ENCODE data around the gene CADPS2. TPM values are rescaled to one million over a fixed set of nuclear protein-coding genes. Genes with fewer than 3 reads are reported as not detected.

The CADPS2 gene
- total and polyA plus RNA-seq, 5 donors from 2014 or later: 0.07 TPM; not detected in 4

- DNase-seq: no peak
- Mint-ChIP-seq H3K4me3 (no peak overlapping the region), H3K9me3 (peaks cover 0 to 4% (median 2%) of the 10 kb centered on the region in 7 donors), H3K36me3 (no peaks in the 10 kb centered on the region), H3K4me1 (no peaks in the 10 kb centered on the region), H3K27ac (no peak overlapping the region), H3K27me3 (no peaks in the 10 kb centered on the region)
- no peak for ATAC-seq (ENCODE audit: low read depth in 2 of 2)
- H3K27me3 ChIP-seq (ENCODE audit: control insufficient read depth, insufficient read depth, low read length): no peaks in the 10 kb centered on the region
- H3K27ac ChIP-seq (ENCODE audit: insufficient read depth, low read length, poor library complexity, severe bottlenecking): no peak overlapping the region
- no peak overlapping the region for H3K4me3 ChIP-seq (ENCODE audit: low read depth, low read length)
- H3K9me3 ChIP-seq (ENCODE audit: control insufficient read depth in 2 of 2, low read length in 2 of 2): no peaks in the 10 kb centered on the region
- H3K4me1 ChIP-seq (ENCODE audit: control insufficient read depth, insufficient read depth, low read length, poor library complexity, severe bottlenecking): no peaks in the 10 kb centered on the region
- H3K36me3 ChIP-seq (ENCODE audit: control insufficient read depth, insufficient read depth, low read length): no peaks in the 10 kb centered on the region
Measured at GRCh38 chr7:122413339-122413738, 472.9 kb downstream of the CADPS2 start.

GRCh38 chr7:122412883-122413282, 473.4 kb downstream of the CADPS2 start:
- H3K4me3 ChIP-seq (ENCODE audit: low read depth, low read length): no peak overlapping the region
- no peaks in the 10 kb centered on the region for H3K36me3 ChIP-seq (ENCODE audit: control insufficient read depth, insufficient read depth, low read length)
- peaks cover 0 to 4% (median 1%) of the 10 kb centered on the region in 7 donors for H3K9me3 Mint-ChIP-seq
- H3K27me3 ChIP-seq (ENCODE audit: control insufficient read depth, insufficient read depth, low read length): no peaks in the 10 kb centered on the region
- DNase-seq (no peak), ATAC-seq (ENCODE audit: low read depth in 2 of 2) (no peak)
- H3K36me3 Mint-ChIP-seq: no peaks in the 10 kb centered on the region
- no peak overlapping the region for H3K4me3 Mint-ChIP-seq
- no peak overlapping the region for H3K27ac Mint-ChIP-seq
- H3K27me3 Mint-ChIP-seq: no peaks in the 10 kb centered on the region
- no peaks in the 10 kb centered on the region for H3K4me1 Mint-ChIP-seq
- H3K27ac ChIP-seq (ENCODE audit: insufficient read depth, low read length, poor library complexity, severe bottlenecking): no peak overlapping the region
- H3K4me1 ChIP-seq (ENCODE audit: control insufficient read depth, insufficient read depth, low read length, poor library complexity, severe bottlenecking): no peaks in the 10 kb centered on the region
- no peaks in the 10 kb centered on the region for H3K9me3 ChIP-seq (ENCODE audit: control insufficient read depth in 2 of 2, low read length in 2 of 2)

- Mint-ChIP-seq H3K36me3 (no peaks in the 10 kb centered on the region), H3K27ac (no peak overlapping the region), H3K9me3 (peaks cover 0 to 4% (median 1%) of the 10 kb centered on the region in 7 donors), H3K4me1 (no peaks in the 10 kb centered on the region), H3K27me3 (no peaks in the 10 kb centered on the region), H3K4me3 (no peak overlapping the region)
- Histone ChIP-seq H3K27me3 (ENCODE audit: control insufficient read depth, insufficient read depth, low read length) (no peaks in the 10 kb centered on the region), H3K36me3 (ENCODE audit: control insufficient read depth, insufficient read depth, low read length) (no peaks in the 10 kb centered on the region), H3K27ac (ENCODE audit: insufficient read depth, low read length, poor library complexity, severe bottlenecking) (no peak overlapping the region), H3K4me3 (ENCODE audit: low read depth, low read length) (no peak overlapping the region), H3K4me1 (ENCODE audit: control insufficient read depth, insufficient read depth, low read length, poor library complexity, severe bottlenecking) (no peaks in the 10 kb centered on the region), H3K9me3 (ENCODE audit: control insufficient read depth in 2 of 2, low read length in 2 of 2) (no peaks in the 10 kb centered on the region)
- no peak for DNase-seq
- no peak for ATAC-seq (ENCODE audit: low read depth in 2 of 2)
Measured at GRCh38 chr7:122412441-122412840, 473.8 kb downstream of the CADPS2 start.

- no peak for ATAC-seq (ENCODE audit: low read depth in 2 of 2)
- Mint-ChIP-seq H3K4me3 (peak overlapping the region in 1 of 4 donors; percentile 58), H3K36me3 (no peaks in the 10 kb centered on the region), H3K9me3 (peaks cover 0 to 7% (median 4%) of the 10 kb centered on the region in 7 donors), H3K27me3 (no peaks in the 10 kb centered on the region), H3K4me1 (no peaks in the 10 kb centered on the region), H3K27ac (no peak overlapping the region)
- DNase-seq: no peak
- no peaks in the 10 kb centered on the region for H3K9me3 ChIP-seq (ENCODE audit: control insufficient read depth in 2 of 2, low read length in 2 of 2)
- H3K4me3 ChIP-seq (ENCODE audit: low read depth, low read length): no peak overlapping the region
- H3K27ac ChIP-seq (ENCODE audit: insufficient read depth, low read length, poor library complexity, severe bottlenecking): no peak overlapping the region
- no peaks in the 10 kb centered on the region for H3K36me3 ChIP-seq (ENCODE audit: control insufficient read depth, insufficient read depth, low read length)
- H3K27me3 ChIP-seq (ENCODE audit: control insufficient read depth, insufficient read depth, low read length): no peaks in the 10 kb centered on the region
- H3K4me1 ChIP-seq (ENCODE audit: control insufficient read depth, insufficient read depth, low read length, poor library complexity, severe bottlenecking): no peaks in the 10 kb centered on the region
Measured at GRCh38 chr7:122407195-122407594, 479.1 kb downstream of the CADPS2 start.

GRCh38 chr7:122403113-122403512, 483.1 kb downstream of the CADPS2 start:
- Histone ChIP-seq H3K9me3 (ENCODE audit: control insufficient read depth in 2 of 2, low read length in 2 of 2) (no peaks in the 10 kb centered on the region), H3K27ac (ENCODE audit: insufficient read depth, low read length, poor library complexity, severe bottlenecking) (no peak overlapping the region), H3K27me3 (ENCODE audit: control insufficient read depth, insufficient read depth, low read length) (no peaks in the 10 kb centered on the region), H3K36me3 (ENCODE audit: control insufficient read depth, insufficient read depth, low read length) (no peaks in the 10 kb centered on the region), H3K4me1 (ENCODE audit: control insufficient read depth, insufficient read depth, low read length, poor library complexity, severe bottlenecking) (no peaks in the 10 kb centered on the region), H3K4me3 (ENCODE audit: low read depth, low read length) (no peak overlapping the region)
- DNase-seq (no peak), ATAC-seq (ENCODE audit: low read depth in 2 of 2) (no peak)
- Mint-ChIP-seq H3K4me1 (no peaks in the 10 kb centered on the region), H3K9me3 (peaks cover 1 to 9% (median 5%) of the 10 kb centered on the region in 7 donors), H3K27ac (no peak overlapping the region), H3K27me3 (no peaks in the 10 kb centered on the region), H3K4me3 (no peak overlapping the region), H3K36me3 (no peaks in the 10 kb centered on the region)

GRCh38 chr7:122402235-122402634, 484.0 kb downstream of the CADPS2 start:
- Mint-ChIP-seq H3K4me1 (no peaks in the 10 kb centered on the region), H3K9me3 (peaks cover 1 to 9% (median 3%) of the 10 kb centered on the region in 7 donors), H3K36me3 (no peaks in the 10 kb centered on the region), H3K4me3 (no peak overlapping the region), H3K27ac (no peak overlapping the region), H3K27me3 (no peaks in the 10 kb centered on the region)
- no peaks in the 10 kb centered on the region for H3K9me3 ChIP-seq (ENCODE audit: control insufficient read depth in 2 of 2, low read length in 2 of 2)
- no peak overlapping the region for H3K4me3 ChIP-seq (ENCODE audit: low read depth, low read length)
- no peaks in the 10 kb centered on the region for H3K27me3 ChIP-seq (ENCODE audit: control insufficient read depth, insufficient read depth, low read length)
- H3K36me3 ChIP-seq (ENCODE audit: control insufficient read depth, insufficient read depth, low read length): no peaks in the 10 kb centered on the region
- no peak overlapping the region for H3K27ac ChIP-seq (ENCODE audit: insufficient read depth, low read length, poor library complexity, severe bottlenecking)
- DNase-seq: no peak
- ATAC-seq (ENCODE audit: low read depth in 2 of 2): no peak
- no peaks in the 10 kb centered on the region for H3K4me1 ChIP-seq (ENCODE audit: control insufficient read depth, insufficient read depth, low read length, poor library complexity, severe bottlenecking)

GRCh38 chr7:122397381-122397780, 488.9 kb downstream of the CADPS2 start:
- Mint-ChIP-seq H3K27ac (no peak overlapping the region), H3K4me3 (no peak overlapping the region), H3K36me3 (no peaks in the 10 kb centered on the region), H3K4me1 (no peaks in the 10 kb centered on the region), H3K9me3 (peaks cover 0 to 14% (median 2%) of the 10 kb centered on the region in 7 donors), H3K27me3 (no peaks in the 10 kb centered on the region)
- no peaks in the 10 kb centered on the region for H3K4me1 ChIP-seq (ENCODE audit: control insufficient read depth, insufficient read depth, low read length, poor library complexity, severe bottlenecking)
- no peaks in the 10 kb centered on the region for H3K9me3 ChIP-seq (ENCODE audit: control insufficient read depth in 2 of 2, low read length in 2 of 2)
- ATAC-seq (ENCODE audit: low read depth in 2 of 2): no peak
- H3K27me3 ChIP-seq (ENCODE audit: control insufficient read depth, insufficient read depth, low read length): no peaks in the 10 kb centered on the region
- DNase-seq: no peak
- H3K27ac ChIP-seq (ENCODE audit: insufficient read depth, low read length, poor library complexity, severe bottlenecking): no peak overlapping the region
- H3K4me3 ChIP-seq (ENCODE audit: low read depth, low read length): no peak overlapping the region
- H3K36me3 ChIP-seq (ENCODE audit: control insufficient read depth, insufficient read depth, low read length): no peaks in the 10 kb centered on the region

- ATAC-seq (ENCODE audit: low read depth in 2 of 2) (no peak), DNase-seq (no peak)
- no peak overlapping the region for H3K27ac ChIP-seq (ENCODE audit: insufficient read depth, low read length, poor library complexity, severe bottlenecking)
- Mint-ChIP-seq H3K27ac (no peak overlapping the region), H3K4me3 (no peak overlapping the region), H3K4me1 (no peaks in the 10 kb centered on the region), H3K9me3 (peaks cover 0 to 6% (median 2%) of the 10 kb centered on the region in 7 donors), H3K36me3 (no peaks in the 10 kb centered on the region), H3K27me3 (no peaks in the 10 kb centered on the region)
- H3K36me3 ChIP-seq (ENCODE audit: control insufficient read depth, insufficient read depth, low read length): no peaks in the 10 kb centered on the region
- no peak overlapping the region for H3K4me3 ChIP-seq (ENCODE audit: low read depth, low read length)
- no peaks in the 10 kb centered on the region for H3K27me3 ChIP-seq (ENCODE audit: control insufficient read depth, insufficient read depth, low read length)
- no peaks in the 10 kb centered on the region for H3K4me1 ChIP-seq (ENCODE audit: control insufficient read depth, insufficient read depth, low read length, poor library complexity, severe bottlenecking)
- no peaks in the 10 kb centered on the region for H3K9me3 ChIP-seq (ENCODE audit: control insufficient read depth in 2 of 2, low read length in 2 of 2)
Measured at GRCh38 chr7:122394512-122394911, 491.7 kb downstream of the CADPS2 start.

All from CD4-positive, CD25-positive, alpha-beta regulatory T cell (primary cell).